H1 (cell line): ENCODE measurements around the gene SLC30A10. TPM values are rescaled to one million over a fixed set of nuclear protein-coding genes. Genes with fewer than 3 reads are reported as not detected.

ENCODE experiments used
- CTCF ChIA-PET: fragments of 300-600 bp; sonication (Branson Sonifier 250); formaldehyde crosslinking; loops from one replicate; lab custom pipeline; 2021; ENCODE audit not compliant: partially characterized antibody; lab: Charles Lee
- POLR2A ChIA-PET: fragments of 300-600 bp; sonication (Branson Sonifier 250); formaldehyde crosslinking; loops from one replicate; lab custom pipeline; 2021; ENCODE audit warnings: inconsistent platforms; ENCODE audit not compliant: partially characterized antibody; lab: Charles Lee
- DNase-seq, 2 experiments: peaks; one replicate each; pipeline versions ENCODE4 v3.0.0 to v3.0.0-alpha.2; 2010 to 2022; ENCODE audit warnings: low spot score in 2 of 2, low read depth in 1 of 2, mixed read lengths in 1 of 2
- FAIRE-seq: peaks from 2 replicates; lab custom pipeline; 2011; peaks lifted over from hg19 to GRCh38; lab: Jason Lieb, UNC
- H2AFZ ChIP-seq: 2 replicates; pipeline ENCODE4 v1.8.1; 2012; ENCODE audit warnings: low read length, inconsistent platforms
- H2AK5ac ChIP-seq: 2 replicates; pipeline ENCODE4 v1.6.1; 2013; ENCODE audit warnings: low read depth, low read length
- H2BK120ac ChIP-seq: replicated peaks from 2 replicates; pipeline ENCODE3; 2013; ENCODE audit warnings: low read depth, low read length, inconsistent platforms
- H2BK12ac ChIP-seq: 2 replicates; pipeline ENCODE4 v1.6.1; 2013; ENCODE audit warnings: low read depth, low read length
- H2BK15ac ChIP-seq: 2 replicates; pipeline ENCODE4 v1.6.1; 2013; ENCODE audit warnings: low read length
- H2BK20ac ChIP-seq: 2 replicates; pipeline ENCODE4 v1.6.1; 2013; ENCODE audit warnings: low read length
- H2BK5ac ChIP-seq: 2 replicates; pipeline ENCODE4 v1.6.1; 2013; ENCODE audit warnings: low read depth, low read length
- H3K14ac ChIP-seq: 2 replicates; pipeline ENCODE4 v1.6.1; 2013; ENCODE audit warnings: inconsistent platforms; ENCODE audit not compliant: insufficient read length
- H3K18ac ChIP-seq: 2 replicates; pipeline ENCODE4 v1.6.1; 2013; ENCODE audit warnings: low read length; ENCODE audit errors: extremely low read depth
- H3K23ac ChIP-seq: 2 replicates; pipeline ENCODE4 v1.6.1; 2013; ENCODE audit warnings: inconsistent platforms; ENCODE audit not compliant: insufficient read length
- H3K23me2 ChIP-seq: 2 replicates; pipeline ENCODE4 v1.6.1; 2013; ENCODE audit warnings: low read depth, low read length
- H3K27ac ChIP-seq: 2 replicates; pipeline ENCODE4 v1.6.1; 2011; ENCODE audit warnings: low read depth, low read length, inconsistent platforms
- H3K27me3 ChIP-seq, 4 experiments: replicated peaks in 1 of 4; 1 replicate in 1 of 4; 2 replicates in 3 of 4; pipeline versions ENCODE4 v1.6.1 to v1.8.1; 2011 to 2013; ENCODE audit warnings: low read length in 3 of 4, mild to moderate bottlenecking in 3 of 4, inconsistent platforms in 2 of 4, mixed read lengths in 2 of 4, moderate library complexity in 1 of 4; ENCODE audit not compliant: control insufficient read depth in 3 of 4, insufficient read depth in 3 of 4; ENCODE audit errors: extremely low read depth in 1 of 4
- H3K36me3 ChIP-seq, 4 experiments: 2 replicates each; pipeline versions ENCODE4 v1.6.1 to v1.8.1; 2011 to 2013; ENCODE audit warnings: mild to moderate bottlenecking in 4 of 4, low read length in 3 of 4, moderate library complexity in 2 of 4, control low read depth in 1 of 4, inconsistent platforms in 1 of 4; ENCODE audit not compliant: insufficient read depth in 4 of 4, control insufficient read depth in 2 of 4
- H3K4ac ChIP-seq: replicated peaks from 2 replicates; pipeline ENCODE3; 2013; ENCODE audit warnings: low read length, low read depth, mixed read lengths, inconsistent platforms; ENCODE audit not compliant: insufficient read length
- H3K4me1 ChIP-seq, 4 experiments: replicated peaks in 1 of 4; 1 replicate in 1 of 4; 2 replicates in 3 of 4; pipeline versions ENCODE4 v1.6.1 to v1.8.1; 2011 to 2013; ENCODE audit warnings: low read length in 3 of 4, inconsistent platforms in 2 of 4, mixed read lengths in 1 of 4; ENCODE audit not compliant: insufficient read depth in 4 of 4, control insufficient read depth in 3 of 4
- H3K4me2 ChIP-seq, 2 experiments: 2 replicates each; pipeline versions ENCODE4 v1.6.1 to v1.8.1; 2011 to 2013; ENCODE audit warnings: low read depth in 2 of 2, low read length in 2 of 2, control low read depth in 1 of 2, inconsistent platforms in 1 of 2, mild to moderate bottlenecking in 1 of 2; ENCODE audit not compliant: insufficient read depth in 1 of 2
- H3K4me3 ChIP-seq, 4 experiments: fragments of 200-600, 300-600 bp in 1 of 4; sonication (generic), shearing (Covaris generic), sonication (Bioruptor Twin) in 1 of 4; 2 replicates each; pipeline versions ENCODE4 v1.5.1 to v1.8.1; 2011 to 2016; ENCODE audit warnings: low read length in 4 of 4, low read depth in 3 of 4, control low read depth in 2 of 4, inconsistent platforms in 2 of 4, mild to moderate bottlenecking in 2 of 4, mixed read lengths in 1 of 4, moderate library complexity in 1 of 4; ENCODE audit not compliant: insufficient read depth in 2 of 4; ENCODE audit errors: extremely low read depth in 1 of 4
- H3K56ac ChIP-seq: replicated peaks from 2 replicates; pipeline ENCODE3; 2013; ENCODE audit warnings: low read depth, mild to moderate bottlenecking, mixed read lengths, low read length, inconsistent platforms; ENCODE audit not compliant: insufficient read length
- H3K79me1 ChIP-seq: 2 replicates; pipeline ENCODE4 v1.6.1; 2013; ENCODE audit warnings: low read depth, low read length, control low read depth
- H3K79me2 ChIP-seq, 2 experiments: 2 replicates each; pipeline versions ENCODE4 v1.6.1 to v1.8.1; 2012 to 2013; ENCODE audit warnings: low read length in 2 of 2, mild to moderate bottlenecking in 2 of 2, inconsistent platforms in 1 of 2; ENCODE audit not compliant: insufficient read depth in 2 of 2, control insufficient read depth in 1 of 2
- H3K9ac ChIP-seq, 4 experiments: replicated peaks in 1 of 4; 1 replicate in 1 of 4; 2 replicates in 3 of 4; pipeline versions ENCODE4 v1.6.1 to v1.8.1; 2011 to 2013; ENCODE audit warnings: low read depth in 3 of 4, low read length in 3 of 4, control low read depth in 2 of 4, mild to moderate bottlenecking in 2 of 4, moderate library complexity in 2 of 4, inconsistent platforms in 1 of 4; ENCODE audit errors: extremely low read depth in 1 of 4
- H3K9me3 ChIP-seq, 2 experiments: 2 replicates each; pipeline versions ENCODE4 v1.6.1 to v1.8.1; 2012 to 2013; ENCODE audit warnings: mild to moderate bottlenecking in 2 of 2, moderate library complexity in 2 of 2, control low read depth in 1 of 2, inconsistent platforms in 1 of 2, low read depth in 1 of 2, low read length in 1 of 2, mixed read lengths in 1 of 2; ENCODE audit not compliant: insufficient read depth in 2 of 2
- H4K20me1 ChIP-seq, 2 experiments: replicated peaks in 1 of 2; 2 replicates each; pipeline versions ENCODE3 to v1.8.1; 2011 to 2013; ENCODE audit warnings: inconsistent platforms in 2 of 2, low read length in 2 of 2, mild to moderate bottlenecking in 1 of 2; ENCODE audit not compliant: insufficient read depth in 2 of 2, control insufficient read depth in 1 of 2
- H4K5ac ChIP-seq: 2 replicates; pipeline ENCODE4 v1.6.1; 2013; ENCODE audit warnings: low read length, low read depth, mixed read lengths, inconsistent platforms; ENCODE audit not compliant: insufficient read length
- H4K8ac ChIP-seq: 2 replicates; pipeline ENCODE4 v1.8.0; 2013; ENCODE audit warnings: mild to moderate bottlenecking, moderate library complexity, low read length, inconsistent platforms; ENCODE audit not compliant: insufficient read depth; ENCODE audit errors: extremely low read depth
- H4K91ac ChIP-seq: replicated peaks from 2 replicates; pipeline ENCODE3; 2013; ENCODE audit warnings: low read length, mixed read lengths, inconsistent platforms; ENCODE audit not compliant: insufficient read length
- ASH2L ChIP-seq: fragments of 200-600, 300-600 bp; sonication (generic); IDR thresholded peaks from one replicate; pipeline ENCODE4 v1.7.1; 2017; ENCODE audit warnings: low read length
- ATF2 ChIP-seq: IDR thresholded peaks from 2 replicates; pipeline ENCODE4 v1.6.1; 2012; ENCODE audit warnings: low read length, inconsistent platforms
- CEBPB ChIP-seq: IDR thresholded peaks from 2 replicates; pipeline ENCODE4 v1.6.1; 2012; ENCODE audit warnings: low read depth, low read length
- EGR1 ChIP-seq: IDR thresholded peaks from 2 replicates; pipeline ENCODE4 v1.6.1; 2011; ENCODE audit warnings: low read depth, low read length, borderline replicate concordance
- HDAC6 ChIP-seq: IDR thresholded peaks from one replicate; pipeline ENCODE4 v1.7.1; 2012; ENCODE audit warnings: low read depth, mild to moderate bottlenecking, inconsistent platforms, low read length, moderate library complexity
- JUN ChIP-seq: IDR thresholded peaks from 2 replicates; pipeline ENCODE4 v1.6.1; 2011; ENCODE audit warnings: low read depth, mild to moderate bottlenecking, improper control_type of control experiment, low read length
- KDM5A ChIP-seq: fragments of 200-600 bp; IDR thresholded peaks from 2 replicates; pipeline ENCODE4 v1.7.1; 2012; ENCODE audit warnings: mild to moderate bottlenecking, low read length, inconsistent platforms, mixed read lengths
- NANOG ChIP-seq: IDR thresholded peaks from 2 replicates; pipeline ENCODE4 v1.6.1; 2011; ENCODE audit warnings: low read length, low read depth, mild to moderate bottlenecking, inconsistent platforms; ENCODE audit not compliant: insufficient read depth, poor library complexity, severe bottlenecking
- PHF8 ChIP-seq: fragments of 200-600 bp; sonication (generic); conservative IDR thresholded peaks from 2 replicates; pipeline ENCODE4 v1.7.1; 2012; ENCODE audit warnings: low read depth, mild to moderate bottlenecking, inconsistent platforms, low read length, moderate library complexity
- POLR2A ChIP-seq, 2 experiments: IDR thresholded peaks; 1 replicate in 1 of 2; 2 replicates in 1 of 2; pipeline ENCODE4 v1.6.1; 2011; ENCODE audit warnings: low read depth in 2 of 2, low read length in 2 of 2, mild to moderate bottlenecking in 2 of 2; ENCODE audit errors: control extremely low read depth in 1 of 2
- SIRT6 ChIP-seq: IDR thresholded peaks from one replicate; pipeline ENCODE4 v1.7.1; 2012; ENCODE audit warnings: low read length, inconsistent platforms
- SIX5 ChIP-seq: IDR thresholded peaks from 2 replicates; pipeline ENCODE4 v1.6.1; 2011; ENCODE audit warnings: mild to moderate bottlenecking, low read depth, low read length
- SUZ12 ChIP-seq: fragments of 200-600 bp; sonication (generic); IDR thresholded peaks from 2 replicates; pipeline ENCODE4 v1.6.1; 2012; ENCODE audit warnings: mild to moderate bottlenecking, inconsistent platforms, low read length, moderate library complexity, mixed read lengths
- TBP ChIP-seq: IDR thresholded peaks from 2 replicates; pipeline ENCODE4 v1.6.1; 2011; ENCODE audit warnings: low read depth, low read length, improper control_type of control experiment
- WGBS, 2 experiments: shearing (Covaris generic) in 1 of 2; methylation state at CpG; one replicate each; pipeline versions ENCODE4 v1.1.6 to v1.1.7; 2013 to 2015; ENCODE audit warnings: low lambda C conversion rate in 2 of 2, mixed read lengths in 2 of 2, inconsistent platforms in 1 of 2, low coverage in 1 of 2, missing lambda C conversion rate in 1 of 2; ENCODE audit not compliant: insufficient replicate concordance in 2 of 2, insufficient coverage in 1 of 2, insufficient read length in 1 of 2; ENCODE audit errors: extremely low coverage in 1 of 2, missing lambda C conversion rate in 1 of 2; 5-methylcytosine and 5-hydroxymethylcytosine counted together
- polyA plus RNA-seq, 7 experiments: library from polyadenylated mRNA; depleted of rRNA in 3 of 7; stranded (reverse) in 5 of 7; unstranded in 2 of 7; fragments of >200 nt in 5 of 7; fragments of 200-250 nt in 2 of 7; gene quantifications; 1 replicate in 5 of 7; 2 replicates in 1 of 7; 4 replicates in 1 of 7; pipeline versions ENCODE4 v1.2.1 to v1.2.3, GENCODE V29; 2011 to 2013; ENCODE audit warnings: missing spikeins in 2 of 7, mixed read lengths in 2 of 7
- total RNA-seq: library from RNA; stranded (reverse); fragmentation: NEBNext Ultra II Directional; extraction: Animal tissue kit (Norgen Biotek cat#: 25700); gene quantifications from 2 replicates; pipeline ENCODE4 v1.2.1, GENCODE V29; 2021

Gene SLC30A10
- total and polyA plus RNA-seq, 2 of the 8 experiments (the other 6 are each of a cell fraction or from before 2014, with no cell fraction given), result 0.23 to 0.61 TPM

GRCh38 chr1:219963432-219963831 is 35.1 kb upstream of the SLC30A10 start:
- H3K23me2 ChIP-seq, result no peaks in the 10 kb centered on the region
- no peak overlapping the region for H2AK5ac ChIP-seq
- no peak overlapping the region for H4K5ac ChIP-seq
- no peak overlapping the region for H4K91ac ChIP-seq
- no peak overlapping the region for H3K4me3 ChIP-seq
- no peaks in the 10 kb centered on the region for H3K79me2 ChIP-seq
- no peaks in the 10 kb centered on the region for H3K79me1 ChIP-seq
- TF ChIP-seq SIRT6 (no peak), EGR1 (no peak), POLR2A (IDR thresholded peaks at IDR 0.05; ENCODE audit: control extremely low read depth in 1 of 2, low read depth in 2 of 2, low read length in 2 of 2) (no peak), SIX5 (no peak), KDM5A (no peak), SUZ12 (no peak), NANOG (no peak), JUN (no peak), PHF8 (no peak), TBP (no peak), CEBPB (no peak), ASH2L (no peak), ATF2 (no peak), HDAC6 (no peak)
- no peak overlapping the region for H2BK20ac ChIP-seq
- H3K4me1 ChIP-seq, result no peaks in the 10 kb centered on the region
- FAIRE-seq, result no peak
- H3K14ac ChIP-seq, result no peak overlapping the region
- H3K23ac ChIP-seq, result no peak overlapping the region
- no peak overlapping the region for H4K8ac ChIP-seq
- POLR2A ChIA-PET, result no interaction called here
- H3K4me2 ChIP-seq, result no peak overlapping the region
- H2BK5ac ChIP-seq, result no peak overlapping the region
- H3K18ac ChIP-seq, result no peak overlapping the region
- H3K27ac ChIP-seq, result no peak overlapping the region
- H4K20me1 ChIP-seq, result no peaks in the 10 kb centered on the region
- no peak overlapping the region for H3K9ac ChIP-seq
- DNase-seq, result no peak
- no peak overlapping the region for H2BK15ac ChIP-seq
- no peak overlapping the region for H3K4ac ChIP-seq
- H3K36me3 ChIP-seq, result peaks cover 0 to 5% (median 2%) of the 10 kb centered on the region in 4 experiments; a peak in 1 of 8 replicates
- no peak overlapping the region for H2BK120ac ChIP-seq
- CTCF ChIA-PET, result interaction anchor here (1.2 to 1.4 kb wide), 2 partner anchors 35 to 125 kb away, joined by 3 to 5 read pairs; partner anchors contain the start of gene SLC30A10
- no peaks in the 10 kb centered on the region; a peak in 1 of 7 replicates for H3K27me3 ChIP-seq
- no peak overlapping the region for H2BK12ac ChIP-seq
- 87% methylated on average over 7 of the region's 7 CpGs; no CpG with 5 or more reads in 1 of the 2 experiments for WGBS, 2 experiments
- no peak overlapping the region for H2AFZ ChIP-seq
- no peak overlapping the region for H3K56ac ChIP-seq
- H3K9me3 ChIP-seq, result no peaks in the 10 kb centered on the region
